Activated T-helper 2 cell treated with anti-CD3 and anti-CD28 coated beads, Interferon-gamma antibody, Interleukin-2, Interleukin-4, amounts not matched to agents 10 μg/mL and 5 μg/mL and 100 μg/mL, durations not matched to agents 14 hours and 24 hours and 36 hours (primary cell): ENCODE data around the gene FAXC. TPM values are rescaled to one million over a fixed set of nuclear protein-coding genes. Genes with fewer than 3 reads are reported as not detected.

Source experiments
- total RNA-seq: library from RNA; stranded (reverse); gene quantifications from 2 replicates; pipeline ENCODE4 v1.2.3, GENCODE V29; 2022

Gene FAXC
- total RNA-seq, 1 donor from 2014 or later: not detected

Other genes with a start within 250 kb of the FAXC start
- 12.9 and 13.7 TPM in 2 replicates for gene COQ3, start 44.5 kb upstream of the FAXC start, total RNA-seq
- 125 and 129 TPM in 2 replicates for gene PNISR, start 75.6 kb upstream of the FAXC start, total RNA-seq
- 15.6 and 16.8 TPM in 2 replicates for gene USP45, start 165.7 kb upstream of the FAXC start, total RNA-seq
- 49.2 and 52.1 TPM in 2 replicates for gene CCNC, start 219.0 kb upstream of the FAXC start, total RNA-seq